ENCODE data around the gene ZNF382.
"Not testable (repeated sequence)": the region's sequence is repeated elsewhere in the genome, so short reads cannot be mapped to it uniquely, and the experiment has no call there.

ZNF382 gene

DNA sequence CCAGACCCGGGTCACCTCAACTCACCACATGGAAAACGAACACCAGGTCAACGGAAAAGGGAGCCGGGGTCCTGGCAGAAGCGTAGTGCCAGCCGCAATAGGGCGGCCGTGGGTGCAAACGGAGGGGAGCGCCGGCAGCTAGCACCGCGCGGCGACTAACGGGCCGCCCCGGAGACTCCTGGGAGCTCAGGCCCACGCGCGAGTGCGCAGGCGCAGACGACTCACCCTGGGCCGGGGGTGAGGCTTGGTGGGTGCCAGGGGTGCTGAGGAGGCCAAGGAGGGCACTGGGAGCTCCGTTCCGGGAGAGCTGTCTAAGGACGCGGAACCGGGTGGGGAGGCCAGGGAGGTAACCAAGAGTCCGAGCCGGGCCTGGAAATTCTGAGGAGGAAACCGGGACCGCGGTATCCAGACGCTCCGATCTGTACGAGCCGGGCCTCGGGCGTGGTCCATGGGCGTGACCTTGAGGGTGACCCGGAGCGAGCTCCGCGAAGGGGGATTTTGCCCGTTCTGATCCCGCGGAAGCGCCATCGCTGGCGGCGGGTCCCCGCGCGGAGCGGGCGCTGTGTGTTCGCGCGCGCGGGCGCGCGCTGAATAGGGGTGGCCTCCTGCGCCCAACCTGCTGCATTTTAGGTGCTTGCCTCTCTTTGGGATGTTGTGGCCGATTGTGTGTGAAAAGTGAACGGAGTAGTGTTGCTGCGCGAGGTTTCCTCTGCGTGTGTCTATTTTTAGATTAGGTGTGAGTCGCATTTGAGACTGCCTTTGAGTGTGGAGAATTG is at the start of gene ZNF382:
TSS of gene ZNF382 (plus strand) at position 213 of the 776 bp plus-strand sequence. CDS start 4,602 bp downstream, outside the sequence.
- Histone ChIP-seq H3K9me3 (ENCODE audit: insufficient read depth, low read depth, low read length) (no peaks in the 10 kb centered on the region), H3K27me3 (ENCODE audit: insufficient read depth, low read length) (peaks cover 22% of the 10 kb centered on the region), H3K4me1 (ENCODE audit: insufficient read depth, low read length) (no peaks in the 10 kb centered on the region), H3K36me3 (ENCODE audit: insufficient read depth, low read depth, low read length) (no peaks in the 10 kb centered on the region), H3K27ac (ENCODE audit: low read length) (no peak within 1 kb of the TSS), H3K9ac (ENCODE audit: low read depth, low read length) (peak within 1 kb of the TSS; percentile 70), H3K4me3 (ENCODE audit: low read length) (peak within 1 kb of the TSS; percentile 91)

DNA sequence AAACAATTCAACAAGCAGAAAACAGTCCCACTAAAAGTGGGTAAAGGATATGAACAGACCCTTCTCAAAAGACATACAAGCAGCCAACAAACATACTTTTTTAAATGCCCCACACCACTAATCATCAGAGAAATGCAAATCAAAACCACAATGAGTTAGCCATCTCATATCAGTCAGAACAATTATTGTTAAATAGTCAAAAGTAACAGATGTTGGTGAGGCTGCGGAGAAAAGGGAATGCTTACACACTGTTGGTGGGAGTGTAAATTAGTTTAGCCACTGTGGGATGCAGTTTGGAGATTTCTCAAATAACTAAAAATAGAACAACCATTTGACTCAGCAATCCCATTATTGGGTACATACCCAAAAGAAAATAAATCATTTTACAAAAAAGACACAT is 40.7 kb upstream of the ZNF382 start:
- Histone ChIP-seq H3K9ac (ENCODE audit: low read depth, low read length) (no peak overlapping the region), H3K4me3 (ENCODE audit: low read length) (no peak overlapping the region), H3K27me3 (ENCODE audit: insufficient read depth, low read length) (no peaks in the 10 kb centered on the region), H3K36me3 (ENCODE audit: insufficient read depth, low read depth, low read length) (peaks cover 22% of the 10 kb centered on the region), H3K4me1 (ENCODE audit: insufficient read depth, low read length) (no peaks in the 10 kb centered on the region), H3K27ac (ENCODE audit: low read length) (no peak overlapping the region), H3K9me3 (ENCODE audit: insufficient read depth, low read depth, low read length) (peaks cover 55% of the 10 kb centered on the region)

GRCh38 chr19:36572593-36573019 is 32.5 kb upstream of the ZNF382 start:
- Histone ChIP-seq H3K27ac (ENCODE audit: low read length) (peak overlapping the region; percentile 50), H3K27me3 (ENCODE audit: insufficient read depth, low read length) (no peaks in the 10 kb centered on the region), H3K9ac (ENCODE audit: low read depth, low read length) (peak overlapping the region; percentile 87; the same call in 1 of the 2 replicates), H3K4me3 (ENCODE audit: low read length) (peak overlapping the region; percentile 92), H3K36me3 (ENCODE audit: insufficient read depth, low read depth, low read length) (peaks cover 27% of the 10 kb centered on the region), H3K9me3 (ENCODE audit: insufficient read depth, low read depth, low read length) (no peaks in the 10 kb centered on the region), H3K4me1 (ENCODE audit: insufficient read depth, low read length) (peaks cover 9% of the 10 kb centered on the region)

- H3K4me3 ChIP-seq (ENCODE audit: low read length): peak within 1 kb of the TSS; percentile 92
- peaks cover 9% of the 10 kb centered on the region for H3K4me1 ChIP-seq (ENCODE audit: insufficient read depth, low read length)
- H3K9me3 ChIP-seq (ENCODE audit: insufficient read depth, low read depth, low read length): no peaks in the 10 kb centered on the region
- H3K9ac ChIP-seq (ENCODE audit: low read depth, low read length): peak within 1 kb of the TSS; percentile 87
- peaks cover 30% of the 10 kb centered on the region for H3K36me3 ChIP-seq (ENCODE audit: insufficient read depth, low read depth, low read length)
- H3K27me3 ChIP-seq (ENCODE audit: insufficient read depth, low read length): no peaks in the 10 kb centered on the region
- peak within 1 kb of the TSS; percentile 50 for H3K27ac ChIP-seq (ENCODE audit: low read length)
Measured at GRCh38 chr19:36573020-36573894, 31.9 kb upstream of the ZNF382 start, which contains the start of gene ZNF529. Gene ZNF529 (minus strand): TSS chr19:36573292. CDS start chr19:36572346, 946 bp downstream.

GRCh38 chr19:36573895-36574720 is 31.0 kb upstream of the ZNF382 start:
- H3K27ac ChIP-seq (ENCODE audit: low read length): peak overlapping the region; percentile 50
- H3K4me3 ChIP-seq (ENCODE audit: low read length): peak overlapping the region; percentile 92
- H3K4me1 ChIP-seq (ENCODE audit: insufficient read depth, low read length): peaks cover 9% of the 10 kb centered on the region
- no peaks in the 10 kb centered on the region for H3K27me3 ChIP-seq (ENCODE audit: insufficient read depth, low read length)
- H3K9me3 ChIP-seq (ENCODE audit: insufficient read depth, low read depth, low read length): no peaks in the 10 kb centered on the region
- peaks cover 27% of the 10 kb centered on the region for H3K36me3 ChIP-seq (ENCODE audit: insufficient read depth, low read depth, low read length)
- peak overlapping the region; percentile 87 for H3K9ac ChIP-seq (ENCODE audit: low read depth, low read length)

GRCh38 chr19:36574741-36575140 is 30.4 kb upstream of the ZNF382 start:
- Histone ChIP-seq H3K9me3 (ENCODE audit: insufficient read depth, low read depth, low read length) (no peaks in the 10 kb centered on the region), H3K36me3 (ENCODE audit: insufficient read depth, low read depth, low read length) (peaks cover 28% of the 10 kb centered on the region), H3K27ac (ENCODE audit: low read length) (no peak overlapping the region), H3K27me3 (ENCODE audit: insufficient read depth, low read length) (no peaks in the 10 kb centered on the region), H3K4me3 (ENCODE audit: low read length) (peak overlapping the region; percentile 92), H3K4me1 (ENCODE audit: insufficient read depth, low read length) (peaks cover 9% of the 10 kb centered on the region), H3K9ac (ENCODE audit: low read depth, low read length) (no peak overlapping the region)

- peaks cover 43% of the 10 kb centered on the region for H3K36me3 ChIP-seq (ENCODE audit: insufficient read depth, low read depth, low read length)
- no peak overlapping the region for H3K4me3 ChIP-seq (ENCODE audit: low read length)
- no peaks in the 10 kb centered on the region for H3K27me3 ChIP-seq (ENCODE audit: insufficient read depth, low read length)
- H3K4me1 ChIP-seq (ENCODE audit: insufficient read depth, low read length): peaks cover 3% of the 10 kb centered on the region; the same call in 1 of the 2 replicates
- no peaks in the 10 kb centered on the region for H3K9me3 ChIP-seq (ENCODE audit: insufficient read depth, low read depth, low read length)
- H3K9ac ChIP-seq (ENCODE audit: low read depth, low read length): no peak overlapping the region
- no peak overlapping the region for H3K27ac ChIP-seq (ENCODE audit: low read length)
Measured at GRCh38 chr19:36577271-36577996, 27.7 kb upstream of the ZNF382 start.

DNA sequence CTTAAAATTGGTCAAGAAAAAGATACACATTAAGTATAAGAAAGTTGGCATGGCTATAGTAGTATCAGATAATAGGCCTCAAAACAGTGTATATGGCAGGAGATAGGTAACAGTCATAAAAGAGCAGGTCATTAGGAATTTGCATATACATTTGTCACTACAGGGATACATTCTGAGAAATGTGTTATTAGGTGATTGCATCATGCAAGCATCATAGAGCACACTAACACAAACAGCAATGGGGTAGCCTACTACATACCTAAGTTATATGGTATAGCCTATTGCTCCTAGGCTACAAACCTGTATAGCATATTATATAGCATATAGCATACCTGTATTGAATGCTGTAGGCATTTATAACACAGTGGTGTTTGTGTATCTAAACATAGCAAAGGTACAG is 25.9 kb upstream of the ZNF382 start:
- Histone ChIP-seq H3K27ac (ENCODE audit: low read length) (no peak overlapping the region), H3K36me3 (ENCODE audit: insufficient read depth, low read depth, low read length) (peaks cover 47% of the 10 kb centered on the region), H3K9ac (ENCODE audit: low read depth, low read length) (no peak overlapping the region), H3K4me3 (ENCODE audit: low read length) (no peak overlapping the region), H3K27me3 (ENCODE audit: insufficient read depth, low read length) (no peaks in the 10 kb centered on the region), H3K9me3 (ENCODE audit: insufficient read depth, low read depth, low read length) (no peaks in the 10 kb centered on the region; the same call in 1 of the 2 replicates), H3K4me1 (ENCODE audit: insufficient read depth, low read length) (peaks cover 3% of the 10 kb centered on the region; the same call in 1 of the 2 replicates)

GRCh38 chr19:36602681-36603080 is 2.4 kb upstream of the ZNF382 start:
- H3K9ac ChIP-seq (ENCODE audit: low read depth, low read length); H3K4me1 ChIP-seq (ENCODE audit: insufficient read depth, low read length); H3K27ac ChIP-seq (ENCODE audit: low read length); H3K9me3 ChIP-seq (ENCODE audit: insufficient read depth, low read depth, low read length); H3K36me3 ChIP-seq (ENCODE audit: insufficient read depth, low read depth, low read length); H3K4me3 ChIP-seq (ENCODE audit: low read length): not testable (repeated sequence)
- peaks cover 22% of the 10 kb centered on the region for H3K27me3 ChIP-seq (ENCODE audit: insufficient read depth, low read length)

DNA sequence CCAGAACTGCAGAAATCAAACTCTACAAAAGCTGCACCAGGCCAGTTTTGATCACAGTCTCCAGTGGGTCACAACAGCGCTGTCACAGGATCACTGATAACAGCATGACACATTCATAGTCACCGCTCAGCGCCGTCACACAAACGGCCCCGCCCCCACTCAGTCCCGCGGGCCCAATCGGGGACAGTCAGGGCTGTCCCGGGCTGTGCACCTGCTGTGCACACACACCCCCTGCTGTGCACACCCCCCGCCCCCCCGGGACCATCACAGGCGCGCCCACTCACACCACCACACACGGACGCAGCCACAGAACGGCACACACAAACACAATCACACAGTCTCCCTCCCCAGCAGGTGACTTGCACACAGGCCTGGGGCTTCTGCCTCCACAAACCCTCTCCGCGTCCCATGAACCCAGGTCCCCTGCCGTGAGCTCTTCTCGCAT is 435 bp upstream of the ZNF382 start:
- Histone ChIP-seq H3K9ac (ENCODE audit: low read depth, low read length) (peak overlapping the region; percentile 70), H3K27ac (ENCODE audit: low read length) (no peak overlapping the region), H3K9me3 (ENCODE audit: insufficient read depth, low read depth, low read length) (no peaks in the 10 kb centered on the region), H3K36me3 (ENCODE audit: insufficient read depth, low read depth, low read length) (no peaks in the 10 kb centered on the region), H3K27me3 (ENCODE audit: insufficient read depth, low read length) (peaks cover 22% of the 10 kb centered on the region), H3K4me3 (ENCODE audit: low read length) (peak overlapping the region; percentile 91), H3K4me1 (ENCODE audit: insufficient read depth, low read length) (no peaks in the 10 kb centered on the region)
